GM12872 (cell line): ENCODE results near the gene XRCC3.

ENCODE experiments used
- CTCF ChIP-seq: IDR thresholded peaks from 3 replicates; pipeline ENCODE4 v1.5.1; 2011; ENCODE audit warnings: low read depth, mild to moderate bottlenecking, low read length, moderate library complexity; ENCODE audit not compliant: insufficient read depth

The XRCC3 gene

GRCh38 chr14:103712633-103713247, 2.5 kb downstream of the XRCC3 start:
- no peak for TF ChIP-seq CTCF

GRCh38 chr14:103711516-103712431, 3.5 kb downstream of the XRCC3 start:
- no peak for TF ChIP-seq CTCF

- no peak for TF ChIP-seq CTCF
Observed at GRCh38 chr14:103710771-103711377, 4.4 kb downstream of the XRCC3 start.

- TF ChIP-seq CTCF, result no peak
Observed at GRCh38 chr14:103709814-103710213, 5.4 kb downstream of the XRCC3 start.

GRCh38 chr14:103708750-103709187, 6.5 kb downstream of the XRCC3 start:
- no peak for TF ChIP-seq CTCF

- no peak for TF ChIP-seq CTCF
Observed at GRCh38 chr14:103707329-103708263, 7.7 kb downstream of the XRCC3 start.
